Transverse colon (tissue), 4 donors: ENCODE data around the gene DDX51.

Experiments
- POLR2A ChIP-seq: fragments of 450-650 bp; IDR thresholded peaks from one replicate; pipeline ENCODE4 v1.6.1; 2016; ENCODE audit warnings: antibody characterized with exemption, mild to moderate bottlenecking, moderate library complexity
- POLR2AphosphoS5 ChIP-seq, 3 donors: sonication (generic); formaldehyde crosslinking; IDR thresholded peaks; one replicate each; pipeline ENCODE4 v1.6.1; 2016; ENCODE audit warnings: antibody characterized with exemption in 3 of 3
- TF ChIP-seq, protein P1 (sequence below), 5 experiments: fragments of 200-600 bp in 3 of 5; fragments of 450-650 bp in 2 of 5; sonication (generic) in 3 of 5; IDR thresholded peaks; 1 replicate in 2 of 5; 2 replicates in 3 of 5; pipeline ENCODE4 v1.5.1; 2016 to 2017; ENCODE audit warnings: antibody characterized with exemption in 5 of 5, inconsistent platforms in 3 of 5, mild to moderate bottlenecking in 2 of 5, moderate library complexity in 1 of 5

GRCh38 chr12:132129007-132129406, 15.1 kb downstream of the DDX51 start:
- TF ChIP-seq, protein P1, sequence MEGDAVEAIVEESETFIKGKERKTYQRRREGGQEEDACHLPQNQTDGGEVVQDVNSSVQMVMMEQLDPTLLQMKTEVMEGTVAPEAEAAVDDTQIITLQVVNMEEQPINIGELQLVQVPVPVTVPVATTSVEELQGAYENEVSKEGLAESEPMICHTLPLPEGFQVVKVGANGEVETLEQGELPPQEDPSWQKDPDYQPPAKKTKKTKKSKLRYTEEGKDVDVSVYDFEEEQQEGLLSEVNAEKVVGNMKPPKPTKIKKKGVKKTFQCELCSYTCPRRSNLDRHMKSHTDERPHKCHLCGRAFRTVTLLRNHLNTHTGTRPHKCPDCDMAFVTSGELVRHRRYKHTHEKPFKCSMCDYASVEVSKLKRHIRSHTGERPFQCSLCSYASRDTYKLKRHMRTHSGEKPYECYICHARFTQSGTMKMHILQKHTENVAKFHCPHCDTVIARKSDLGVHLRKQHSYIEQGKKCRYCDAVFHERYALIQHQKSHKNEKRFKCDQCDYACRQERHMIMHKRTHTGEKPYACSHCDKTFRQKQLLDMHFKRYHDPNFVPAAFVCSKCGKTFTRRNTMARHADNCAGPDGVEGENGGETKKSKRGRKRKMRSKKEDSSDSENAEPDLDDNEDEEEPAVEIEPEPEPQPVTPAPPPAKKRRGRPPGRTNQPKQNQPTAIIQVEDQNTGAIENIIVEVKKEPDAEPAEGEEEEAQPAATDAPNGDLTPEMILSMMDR (IDR thresholded peaks at IDR 0.05): no peak
- no peak for TF ChIP-seq POLR2A
- TF ChIP-seq POLR2AphosphoS5 (IDR thresholded peaks at IDR 0.05): no peak
